GM12875 (cell line): ENCODE data around the gene TP53.

Experiments used
- H3K4me3 ChIP-seq: one replicate; pipeline ENCODE4 v1.5.1; 2011; ENCODE audit warnings: low read depth, low read length, control low read depth
- CTCF ChIP-seq: IDR thresholded peaks from 2 replicates; pipeline ENCODE4 v1.5.1; 2011; ENCODE audit warnings: low read depth, mild to moderate bottlenecking, control low read depth, inconsistent platforms, low read length, moderate library complexity, borderline replicate concordance; ENCODE audit not compliant: insufficient read depth

TP53 gene

DNA sequence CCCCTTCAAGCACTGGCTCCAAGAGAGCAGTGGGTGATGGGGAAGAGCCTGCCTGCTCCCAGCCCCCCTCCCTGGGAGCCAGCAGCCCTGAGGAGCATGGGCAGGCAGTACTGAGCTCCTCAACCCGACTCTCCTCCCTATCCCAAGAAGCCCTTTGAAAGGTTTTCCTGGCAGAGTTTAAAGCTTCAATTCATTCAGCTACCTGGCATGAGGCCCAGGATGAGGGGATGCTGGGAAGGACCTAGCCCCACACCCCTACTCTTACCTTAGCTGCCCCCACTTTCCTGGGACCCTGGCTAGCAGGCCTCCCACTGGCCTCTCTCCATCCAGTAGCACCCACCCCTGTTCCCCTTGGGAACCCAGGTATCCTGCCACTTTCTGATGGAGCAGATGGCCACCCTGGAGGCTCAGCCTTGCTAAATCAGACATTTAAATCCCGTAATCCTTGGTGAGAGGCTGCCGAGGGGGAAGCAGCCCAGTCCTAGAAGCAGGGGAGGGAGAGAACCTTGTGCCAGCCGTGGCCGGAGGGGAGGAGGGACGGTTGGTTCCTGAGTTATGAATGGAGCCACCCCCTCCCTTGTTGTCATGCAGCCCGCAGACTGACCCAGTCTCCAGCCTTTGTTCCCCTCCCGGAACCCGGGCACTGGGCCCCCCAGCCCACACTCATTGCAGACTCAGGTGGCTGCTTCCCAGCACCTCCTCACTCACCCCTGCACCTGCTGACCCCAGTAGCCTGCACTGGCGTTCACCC lies 19.5 kb downstream of the TP53 start:
- no peak overlapping the region for H3K4me3 ChIP-seq
- no peak for TF ChIP-seq CTCF

- H3K4me3 ChIP-seq, result no peak overlapping the region
- no peak for TF ChIP-seq CTCF
These were observed 30.2 kb downstream of the TP53 start for GRCh38 chr17:7656958-7657609.

DNA sequence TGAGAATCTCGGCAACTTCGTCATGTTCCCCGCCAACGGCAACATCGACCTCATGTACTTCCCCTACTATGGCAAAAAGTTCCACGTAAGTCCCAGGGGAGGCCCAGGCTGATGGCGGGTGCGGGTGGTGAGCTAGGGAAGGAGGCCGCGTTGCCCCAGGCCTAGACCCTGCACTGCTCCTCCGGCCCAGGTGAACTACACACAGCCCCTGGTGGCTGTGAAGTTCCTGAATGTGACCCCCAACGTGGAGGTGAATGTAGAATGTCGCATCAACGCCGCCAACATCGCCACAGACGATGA lies 31.8 kb downstream of the TP53 start:
- no peak overlapping the region for H3K4me3 ChIP-seq
- no peak for TF ChIP-seq CTCF

DNA sequence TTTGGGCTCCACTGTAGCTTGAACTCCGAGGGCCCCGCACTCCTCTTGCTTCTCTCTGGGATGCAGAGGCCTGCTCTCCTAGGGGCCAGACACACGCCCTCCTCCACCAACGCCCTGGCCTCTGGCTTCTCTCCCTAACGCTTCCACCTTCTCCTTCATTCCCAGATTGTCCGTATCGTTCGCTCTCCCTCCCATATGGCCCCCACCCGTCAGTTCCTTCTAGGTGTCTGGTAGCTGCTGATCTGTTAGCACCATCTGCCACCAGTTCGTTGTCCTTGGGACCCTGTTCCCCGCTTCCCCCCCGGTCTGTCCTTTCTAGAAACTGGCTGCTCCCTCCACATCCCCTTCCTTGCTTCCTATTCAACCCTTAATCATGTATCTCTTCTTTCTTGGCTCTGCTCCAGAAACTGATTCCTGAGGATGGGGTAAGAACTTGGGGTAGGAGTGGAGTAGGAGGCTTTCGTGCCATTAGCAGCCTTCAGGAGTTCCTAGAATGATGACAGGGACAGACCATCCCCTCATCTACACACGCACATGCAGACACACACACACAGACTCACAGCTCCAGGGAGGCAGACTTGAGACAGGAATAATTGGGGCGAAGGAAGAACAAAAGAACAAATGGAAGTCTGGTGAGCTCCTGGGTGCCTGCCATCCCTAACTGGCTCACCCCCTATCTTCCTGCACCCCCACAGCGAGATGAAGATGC lies 32.3 kb downstream of the TP53 start:
- no peak for TF ChIP-seq CTCF
- no peak overlapping the region for H3K4me3 ChIP-seq

- no peak overlapping the region for H3K4me3 ChIP-seq
These were observed 34.6 kb downstream of the TP53 start for GRCh38 chr17:7652388-7653356.

More at GRCh38 chr17:7652388-7653356, 34.6 kb downstream of the TP53 start:
- TF ChIP-seq CTCF, result no peak
